ENCODE results near the gene PLCB4.
"Not testable (repeated sequence)": the region's sequence is repeated elsewhere in the genome, so short reads cannot be mapped to it uniquely, and the experiment has no call there.

Gene PLCB4

GRCh38 chr20:9068841-9069663 lies at the start of gene PLCB4:
PLCB4 (plus strand) TSS chr20:9069087; CDS start chr20:9307815, 238,728 bp downstream.
- DNase-seq = no peak

DNA sequence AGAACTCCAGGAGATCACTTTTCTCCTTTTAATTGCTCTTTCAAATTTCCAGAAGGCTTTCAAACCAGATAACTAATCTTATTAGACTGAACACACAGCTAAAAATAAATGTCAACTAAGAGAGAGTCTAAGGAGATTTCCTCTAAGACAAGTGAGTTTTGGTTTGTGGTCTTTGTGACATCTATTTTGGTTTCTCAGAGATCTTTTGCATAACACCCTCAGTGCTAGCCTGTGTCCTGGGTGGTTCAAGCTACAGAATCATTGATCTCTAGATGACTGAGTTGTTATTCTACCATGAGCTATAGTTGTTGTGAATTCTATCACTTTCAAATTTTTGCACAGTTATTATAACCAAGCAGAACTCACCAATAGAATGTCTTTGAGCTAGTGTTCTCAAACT lies 49.1 kb upstream of the PLCB4 start:
- no peak for DNase-seq

GRCh38 chr20:9021216-9021615 lies 47.7 kb upstream of the PLCB4 start:
- no peak for DNase-seq

GRCh38 chr20:9021699-9022098 lies 47.2 kb upstream of the PLCB4 start:
- no peak for DNase-seq

- DNase-seq = no peak
Measured at GRCh38 chr20:9022376-9022775, 46.5 kb upstream of the PLCB4 start.

DNA sequence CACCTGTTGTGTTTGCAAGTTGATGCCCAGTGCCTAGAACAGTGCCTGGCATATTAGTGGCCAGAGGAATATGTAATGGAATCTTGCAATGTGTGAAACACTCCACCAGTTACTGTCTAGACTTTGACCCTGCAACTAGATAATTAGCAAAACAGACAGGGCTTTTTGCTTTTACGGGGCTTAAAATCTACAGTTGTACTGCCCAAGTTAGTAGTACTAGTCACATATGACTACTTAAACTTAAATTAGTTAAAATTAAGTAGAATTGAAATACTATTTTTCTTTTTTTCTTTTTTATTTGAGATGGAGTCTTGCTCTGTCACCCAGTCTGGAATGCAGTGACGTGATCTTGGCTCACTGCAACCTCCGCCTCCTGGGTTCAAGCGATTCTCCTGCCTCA lies 44.3 kb upstream of the PLCB4 start:
- DNase-seq = no peak

GRCh38 chr20:9025011-9025410 lies 43.9 kb upstream of the PLCB4 start:
- DNase-seq = no peak

DNA sequence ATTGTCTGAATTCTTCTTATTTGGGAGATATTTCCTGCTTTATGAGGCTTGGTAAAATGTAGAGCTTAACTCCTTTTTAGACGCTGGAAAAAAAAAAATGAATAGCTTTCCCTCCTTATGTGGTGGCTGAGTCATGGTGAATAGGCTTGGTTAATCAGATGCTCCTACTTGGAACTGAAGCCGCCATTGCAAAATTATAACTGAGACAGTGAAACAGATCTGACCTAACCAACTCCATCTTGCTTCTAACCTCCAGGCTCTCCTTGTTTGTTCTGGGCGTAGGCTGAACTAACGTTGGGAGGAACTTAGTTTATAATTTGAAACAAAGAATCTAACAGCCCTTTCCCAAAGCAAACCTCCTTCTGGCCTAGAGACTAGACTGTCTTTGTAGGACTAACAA lies 43.2 kb upstream of the PLCB4 start:
- no peak for DNase-seq

GRCh38 chr20:9027626-9028025 lies 41.3 kb upstream of the PLCB4 start:
- DNase-seq = no peak

- no peak for DNase-seq
Measured at GRCh38 chr20:9028419-9028818, 40.5 kb upstream of the PLCB4 start.

- no peak for DNase-seq
Measured at GRCh38 chr20:9031991-9032390, 36.9 kb upstream of the PLCB4 start.

GRCh38 chr20:9032758-9033157 lies 36.1 kb upstream of the PLCB4 start:
- no peak for DNase-seq

- no peak for DNase-seq
Measured at GRCh38 chr20:9035126-9035525, 33.8 kb upstream of the PLCB4 start.

DNA sequence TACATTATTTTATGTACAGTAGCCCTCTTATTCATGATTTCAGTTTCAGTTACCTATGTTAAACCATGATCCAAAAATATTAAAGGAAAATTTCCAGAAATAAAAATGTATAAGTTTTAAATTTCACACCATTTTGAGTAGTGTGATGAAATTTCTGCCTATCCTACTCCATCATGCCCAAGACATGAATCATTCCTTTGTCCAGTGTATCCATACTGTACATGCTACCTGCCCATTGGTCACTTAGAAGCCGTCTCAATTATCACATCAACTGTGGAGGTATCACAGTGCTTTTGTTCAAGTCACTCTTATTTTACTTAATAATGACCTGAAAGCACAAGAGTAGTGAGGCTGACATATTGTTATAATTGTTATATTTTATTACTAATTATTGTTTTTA lies 32.3 kb upstream of the PLCB4 start:
- no peak for DNase-seq

GRCh38 chr20:9038791-9039535 lies 29.9 kb upstream of the PLCB4 start:
- DNase-seq = no peak

GRCh38 chr20:9040863-9041524 lies 27.9 kb upstream of the PLCB4 start:
- no peak for DNase-seq

GRCh38 chr20:9043364-9043763 lies 25.5 kb upstream of the PLCB4 start:
- no peak for DNase-seq

- DNase-seq = not testable (repeated sequence)
Measured at GRCh38 chr20:9047928-9048327, 21.0 kb upstream of the PLCB4 start.

- DNase-seq = no peak
Measured at GRCh38 chr20:9051508-9051907, 17.4 kb upstream of the PLCB4 start.

DNA sequence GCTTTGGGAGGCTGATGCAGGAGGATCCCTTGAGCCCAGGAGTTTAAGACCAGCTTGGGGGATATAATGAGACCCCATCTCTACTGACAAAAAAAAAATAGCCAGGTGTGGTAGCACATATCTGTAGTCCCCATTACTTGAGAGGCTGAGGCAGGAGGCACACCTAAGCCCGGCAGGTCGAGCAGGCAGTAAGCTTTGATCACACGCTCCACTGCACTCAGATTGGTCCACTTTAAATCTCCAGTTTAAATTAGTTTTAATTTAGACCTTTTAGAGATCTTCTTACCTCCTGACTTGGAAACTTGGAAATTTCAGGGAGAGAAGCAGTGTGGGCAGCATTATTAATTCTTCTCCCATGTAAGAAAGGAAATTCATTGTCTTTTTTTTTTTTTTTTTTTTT lies 16.8 kb upstream of the PLCB4 start:
- no peak for DNase-seq

GRCh38 chr20:9053108-9053507 lies 15.8 kb upstream of the PLCB4 start:
- DNase-seq = no peak

DNA sequence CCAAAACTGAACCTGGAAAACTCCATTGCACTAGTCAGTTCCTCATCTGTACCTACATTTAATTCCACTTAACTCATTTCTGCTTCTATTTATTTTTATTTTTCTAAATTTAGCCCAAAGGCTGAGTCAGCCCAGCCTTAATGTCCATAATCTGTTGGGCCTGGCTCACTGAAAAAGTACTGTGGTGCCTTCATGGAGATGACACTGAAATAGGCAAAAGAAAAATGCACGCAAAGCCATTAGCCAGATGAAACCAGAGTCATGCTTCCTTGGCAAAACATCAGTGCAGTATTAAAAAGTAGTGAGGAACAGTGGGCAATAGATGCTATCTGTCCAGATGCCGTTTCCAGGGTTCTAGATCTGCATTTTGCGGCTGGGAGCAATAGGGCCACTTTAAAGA lies 14.7 kb upstream of the PLCB4 start:
- no peak for DNase-seq

GRCh38 chr20:9059931-9060330 lies 9.0 kb upstream of the PLCB4 start:
- no peak for DNase-seq

GRCh38 chr20:9061434-9061833 lies 7.5 kb upstream of the PLCB4 start:
- no peak for DNase-seq

All from stimulated activated CD8-positive, alpha-beta memory T cell treated with anti-CD3 and anti-CD28 coated beads, Interleukin-4, amount 100 ng/mL, for 48 hours (primary cell).